ENCODE results near the gene CCDC34. TPM values are rescaled to one million over a fixed set of nuclear protein-coding genes. Genes with fewer than 3 reads are reported as not detected.
A peak's percentile ranks its signal among the peaks of the same experiment; 100 is the strongest.

The CCDC34 gene, protein sequence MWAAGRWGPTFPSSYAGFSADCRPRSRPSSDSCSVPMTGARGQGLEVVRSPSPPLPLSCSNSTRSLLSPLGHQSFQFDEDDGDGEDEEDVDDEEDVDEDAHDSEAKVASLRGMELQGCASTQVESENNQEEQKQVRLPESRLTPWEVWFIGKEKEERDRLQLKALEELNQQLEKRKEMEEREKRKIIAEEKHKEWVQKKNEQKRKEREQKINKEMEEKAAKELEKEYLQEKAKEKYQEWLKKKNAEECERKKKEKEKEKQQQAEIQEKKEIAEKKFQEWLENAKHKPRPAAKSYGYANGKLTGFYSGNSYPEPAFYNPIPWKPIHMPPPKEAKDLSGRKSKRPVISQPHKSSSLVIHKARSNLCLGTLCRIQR
- total RNA-seq = 10.2 TPM

DNA sequence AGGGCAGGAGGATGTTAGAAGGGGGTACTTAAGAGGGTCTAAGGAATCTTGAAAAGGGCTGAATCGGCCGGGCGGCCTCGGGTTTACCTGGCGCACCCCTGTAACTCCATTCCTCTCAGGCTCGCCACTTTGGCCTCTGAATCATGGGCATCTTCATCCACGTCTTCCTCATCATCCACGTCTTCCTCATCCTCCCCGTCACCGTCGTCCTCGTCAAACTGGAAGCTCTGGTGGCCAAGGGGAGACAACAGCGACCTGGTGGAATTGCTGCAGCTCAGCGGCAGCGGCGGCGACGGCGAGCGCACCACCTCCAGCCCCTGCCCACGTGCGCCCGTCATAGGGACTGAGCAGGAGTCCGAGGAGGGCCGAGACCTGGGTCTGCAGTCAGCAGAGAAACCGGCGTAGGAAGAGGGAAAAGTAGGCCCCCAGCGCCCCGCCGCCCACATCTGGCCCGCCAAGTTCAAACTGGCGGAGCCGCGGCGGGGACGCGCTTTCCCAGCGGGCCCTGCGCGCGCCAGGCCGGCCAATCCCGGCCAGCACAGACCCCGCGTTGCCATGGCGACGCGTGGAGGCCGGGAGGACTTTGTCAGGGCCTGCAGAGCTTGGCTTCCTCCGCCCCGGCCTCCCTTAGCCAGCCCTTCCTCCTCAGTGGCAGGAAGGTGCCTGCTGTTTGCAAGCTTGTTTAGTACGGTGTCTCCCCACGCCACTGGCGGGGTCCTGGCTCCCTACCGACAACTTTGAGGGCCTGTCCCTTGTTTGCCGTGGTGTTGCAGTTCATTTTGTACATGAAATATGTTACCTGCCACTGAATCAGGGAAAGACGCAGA lies at the start of gene CCDC34:
Gene CCDC34, minus strand, starts transcription at position 467 of the 827 bp plus-strand sequence. Its CDS starts 21 bp downstream, at position 446.
- ATAC-seq = peak; percentile 99

DNA sequence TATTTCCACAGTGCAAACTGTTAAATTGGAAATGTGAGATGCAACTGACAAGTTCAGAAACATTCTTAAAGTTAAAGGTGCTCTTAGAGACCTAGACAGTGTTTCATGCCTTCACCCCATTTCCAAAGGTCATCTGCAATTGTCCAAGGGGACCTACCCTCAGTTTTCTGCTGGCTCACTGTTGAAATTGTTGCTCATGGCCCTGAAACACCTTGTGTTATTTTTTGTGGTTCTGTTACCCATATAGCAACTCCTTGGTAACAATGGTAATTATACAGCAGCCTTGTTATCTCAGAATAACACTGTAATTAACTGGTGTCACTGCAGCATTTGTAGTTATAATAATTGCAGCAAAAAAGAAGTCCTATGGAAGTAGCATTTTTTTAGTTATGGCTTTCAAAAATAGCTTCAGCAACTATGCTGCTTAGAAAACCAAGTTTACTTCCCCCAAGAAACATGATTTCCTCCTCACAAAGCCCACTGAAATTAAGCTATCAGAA lies 49.2 kb upstream of the CCDC34 start:
- ATAC-seq = no peak

DNA sequence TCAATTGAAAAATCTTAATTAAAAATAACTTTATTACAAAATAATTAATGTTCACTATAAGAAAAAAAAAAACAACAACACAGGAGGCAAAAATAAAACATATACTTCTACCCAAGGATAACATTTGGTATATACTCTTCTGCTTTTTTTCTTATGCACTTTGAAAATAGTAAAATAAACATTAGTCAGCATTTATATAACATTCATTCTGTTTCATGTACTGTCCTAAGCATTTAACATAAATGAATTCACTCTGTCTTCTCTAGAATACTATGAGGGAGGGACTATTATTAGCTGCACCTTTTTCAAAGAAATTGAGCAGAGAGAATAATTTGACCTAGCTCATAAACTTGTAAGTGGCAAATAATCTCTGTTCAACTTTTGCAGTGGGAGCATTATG lies 48.3 kb upstream of the CCDC34 start:
- ATAC-seq = no peak

DNA sequence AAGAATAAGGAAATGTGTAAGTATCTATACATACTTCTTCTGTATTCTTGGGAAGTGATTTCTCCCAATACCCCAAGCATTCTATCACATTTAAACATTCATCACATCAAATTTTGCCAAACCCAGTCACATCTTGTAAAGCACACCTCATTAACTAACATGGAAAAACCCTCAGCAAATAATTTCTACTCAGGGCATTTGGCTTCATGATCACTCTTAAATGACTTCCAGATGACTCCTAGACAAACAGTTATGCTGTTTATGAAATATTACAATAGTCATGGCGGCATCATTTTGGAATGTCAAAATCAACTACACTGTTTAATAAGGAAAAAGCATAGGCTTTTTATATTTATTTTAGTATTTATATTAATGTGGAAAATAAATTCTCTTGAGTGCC lies 47.3 kb upstream of the CCDC34 start:
- ATAC-seq = no peak

DNA sequence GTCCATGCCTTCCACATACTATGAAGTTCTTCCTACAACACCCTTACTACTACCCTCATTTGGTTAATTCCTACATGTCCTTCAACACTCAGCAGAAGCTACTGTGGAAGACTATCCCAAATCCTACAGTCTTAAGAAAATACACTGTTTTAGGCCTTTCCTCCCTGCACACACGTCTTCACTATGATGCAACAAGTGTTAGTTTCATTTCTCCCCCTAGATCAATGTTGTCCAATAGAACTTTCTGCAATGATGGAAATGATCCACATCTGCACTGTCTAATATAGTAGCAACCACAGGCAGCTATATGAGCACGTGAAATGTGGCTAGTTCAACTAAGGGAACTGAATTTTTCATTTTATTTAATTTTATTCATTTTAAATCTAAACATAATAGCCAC lies 46.7 kb upstream of the CCDC34 start:
- no peak for ATAC-seq

DNA sequence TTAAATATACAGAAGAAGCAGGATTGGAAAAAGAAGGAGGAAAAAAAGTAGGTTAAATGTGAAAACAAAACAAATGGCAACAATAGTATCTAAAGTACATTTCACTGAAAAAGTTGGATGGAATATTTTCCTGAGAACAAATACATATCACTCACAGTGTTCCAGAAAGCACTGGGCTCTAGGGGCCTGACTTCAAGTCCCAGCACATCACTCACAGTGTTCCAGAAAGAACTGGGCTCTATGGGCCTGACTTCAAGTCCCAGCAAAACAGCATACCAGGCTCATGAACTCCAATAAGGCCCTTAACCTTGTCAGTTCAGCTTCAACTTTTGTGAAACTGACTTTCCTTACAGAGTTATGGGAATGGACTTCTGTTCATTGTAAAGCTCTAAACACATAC lies 46.0 kb upstream of the CCDC34 start:
- no peak for ATAC-seq

DNA sequence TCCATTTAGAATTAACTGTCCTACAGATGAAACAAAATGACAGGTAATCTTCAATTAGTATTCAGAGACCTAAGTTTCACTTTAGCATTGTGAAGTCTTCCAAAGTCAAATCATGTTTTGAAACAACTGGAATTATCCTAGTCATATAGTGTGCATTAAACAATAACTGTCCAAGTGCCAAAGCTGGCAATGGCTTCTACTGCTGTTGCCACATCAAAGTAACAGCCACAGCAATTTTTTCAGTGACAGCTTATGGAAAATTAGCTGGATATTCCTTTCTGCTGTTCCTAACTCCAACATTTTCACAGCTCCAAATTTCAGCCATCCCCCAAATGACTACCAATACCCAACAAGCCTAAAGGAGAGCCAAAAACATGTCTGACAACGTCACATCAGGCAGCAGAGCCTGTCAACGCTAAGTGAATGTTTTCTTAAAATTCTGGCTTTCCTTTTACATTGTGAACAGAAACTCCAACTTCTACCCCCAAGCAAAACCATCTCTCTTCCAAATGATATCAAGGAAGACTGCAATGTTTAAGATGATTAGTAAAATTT lies 45.3 kb upstream of the CCDC34 start:
- no peak for ATAC-seq

DNA sequence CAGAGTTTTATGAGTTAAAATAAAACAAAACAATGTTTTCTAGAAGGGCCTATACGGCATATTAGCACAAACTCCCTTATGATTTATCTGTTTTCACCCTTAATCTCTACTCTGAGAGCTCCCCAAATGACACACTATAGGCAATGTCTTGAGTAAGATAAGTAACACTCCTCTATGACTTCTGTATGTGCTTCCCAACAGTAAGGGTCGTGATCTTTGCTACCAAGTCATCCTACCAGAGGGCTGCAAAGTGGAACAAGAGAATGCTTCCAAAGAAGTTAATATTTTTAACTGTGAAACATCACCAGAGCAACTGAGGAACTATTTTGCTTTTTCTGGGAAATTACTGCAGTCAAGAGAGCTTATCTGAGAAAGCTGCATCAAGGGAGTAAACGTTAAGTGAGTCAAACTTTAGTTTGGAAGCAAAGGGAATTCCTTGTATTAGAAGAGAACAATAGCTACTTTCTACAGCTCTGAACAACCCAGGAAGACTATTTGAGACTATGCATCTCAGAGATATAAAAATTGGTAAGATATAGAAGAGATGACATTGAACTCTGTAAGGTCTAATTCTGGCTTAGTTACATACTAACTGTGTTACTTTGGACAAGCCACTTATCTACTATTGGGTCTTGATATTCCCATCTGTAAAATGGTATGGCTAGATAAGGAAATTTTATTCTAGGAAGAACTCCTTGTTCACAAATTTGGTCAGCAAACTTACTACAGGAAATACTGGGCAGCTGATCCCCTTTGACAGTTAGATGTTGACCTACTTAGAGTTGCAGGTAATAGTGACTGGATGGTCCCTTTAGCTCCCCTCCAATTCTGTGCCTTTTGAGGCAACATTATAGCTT lies 43.7 kb upstream of the CCDC34 start:
- no peak for ATAC-seq

DNA sequence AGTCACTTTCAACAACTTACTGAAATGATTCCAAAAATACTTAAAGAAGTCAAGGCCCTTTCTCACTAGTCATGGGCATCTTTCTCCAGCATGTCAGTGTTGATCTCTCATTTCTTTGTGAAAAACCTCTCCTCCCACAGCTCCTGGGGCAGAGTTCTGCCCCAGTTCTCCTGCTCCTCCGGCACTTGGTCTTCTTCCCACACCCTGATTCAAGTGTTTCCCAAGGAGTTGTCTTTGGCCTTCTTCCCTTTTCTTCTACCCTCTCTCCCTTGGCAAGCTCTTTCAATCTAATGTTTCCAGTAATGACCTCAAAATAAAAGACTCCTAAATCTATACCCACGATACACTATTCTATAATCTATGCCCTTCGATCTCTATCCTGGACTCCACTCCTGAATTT lies 42.1 kb upstream of the CCDC34 start:
- no peak for ATAC-seq

DNA sequence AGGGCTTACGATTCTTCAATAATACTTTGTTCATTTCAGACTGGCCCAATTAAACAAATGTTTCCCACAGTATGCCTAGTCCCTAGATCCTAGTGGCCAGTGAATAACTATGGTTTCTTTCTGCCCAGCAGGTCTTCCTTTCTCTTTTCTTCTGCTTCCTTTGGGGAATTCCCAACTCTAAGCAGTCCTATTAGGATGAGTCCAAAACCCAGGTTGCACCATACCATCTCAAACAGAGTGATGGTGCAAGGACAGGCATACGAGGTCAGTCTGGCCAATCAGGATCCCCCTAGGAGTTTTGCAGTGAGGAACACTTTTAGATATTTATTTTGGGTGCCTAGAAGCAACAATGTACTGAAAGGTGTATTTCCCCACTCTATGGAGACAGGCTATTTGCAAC lies 41.4 kb upstream of the CCDC34 start:
- ATAC-seq = no peak

DNA sequence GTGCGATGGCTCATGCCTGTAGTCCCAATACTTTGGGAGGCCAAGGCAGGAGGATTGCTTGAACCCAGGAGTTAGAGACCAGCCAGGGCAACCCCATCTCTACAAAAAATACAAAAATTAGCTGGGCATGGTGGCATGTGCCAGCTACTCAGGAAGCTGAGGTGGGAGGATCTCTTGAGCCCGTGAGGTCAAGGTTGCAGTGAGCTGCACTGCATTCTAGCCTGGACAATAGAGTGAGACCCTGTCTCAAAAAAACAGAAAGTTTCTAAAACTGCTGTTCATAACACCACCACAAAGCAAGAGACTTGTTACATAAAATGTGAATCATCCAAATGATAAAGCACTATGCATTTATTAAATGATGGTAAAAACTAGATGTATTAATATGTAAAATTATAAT lies 40.2 kb upstream of the CCDC34 start:
- no peak for ATAC-seq

DNA sequence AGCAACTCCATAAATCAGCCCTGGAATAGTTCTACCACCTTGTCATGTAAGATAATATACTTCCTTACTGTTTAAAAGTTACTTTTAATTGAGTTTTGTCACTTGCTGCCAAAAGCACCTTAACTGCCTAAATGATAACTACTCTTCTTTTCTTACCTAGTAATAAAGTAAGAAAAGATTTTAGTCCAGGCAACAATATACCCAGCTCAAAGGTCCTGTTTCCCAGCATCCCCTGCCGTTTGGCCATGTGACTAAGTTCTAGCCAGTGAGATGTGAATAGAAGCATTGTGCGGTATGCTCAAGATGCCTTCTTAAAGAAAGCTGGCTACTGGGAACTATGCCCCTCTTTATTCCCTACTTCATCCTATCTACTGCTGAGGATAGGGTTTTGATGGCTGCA lies 39.4 kb upstream of the CCDC34 start:
- no peak for ATAC-seq

DNA sequence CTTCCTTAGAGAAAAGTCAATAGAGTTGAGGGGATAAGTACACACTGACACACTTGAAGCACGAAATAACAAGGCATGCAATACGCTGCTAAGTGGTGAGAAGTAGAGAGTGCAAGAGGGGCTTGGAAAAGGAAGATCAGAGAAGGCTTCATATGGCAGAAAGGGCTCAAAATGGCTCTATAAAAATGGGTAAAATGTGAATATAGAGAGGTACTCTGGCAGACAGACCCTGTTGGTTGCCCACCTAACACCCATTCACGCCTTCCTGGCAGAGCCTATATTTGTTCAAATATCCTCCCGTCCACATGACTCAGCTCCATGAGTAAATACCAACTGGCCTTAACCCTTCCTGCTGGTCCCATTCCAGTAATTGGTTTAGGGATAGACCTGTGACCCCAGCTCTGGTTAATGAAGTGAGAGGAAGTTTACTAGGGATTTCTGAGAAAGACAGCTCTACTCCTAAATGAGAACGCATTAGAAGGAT lies 38.9 kb upstream of the CCDC34 start:
- no peak for ATAC-seq

DNA sequence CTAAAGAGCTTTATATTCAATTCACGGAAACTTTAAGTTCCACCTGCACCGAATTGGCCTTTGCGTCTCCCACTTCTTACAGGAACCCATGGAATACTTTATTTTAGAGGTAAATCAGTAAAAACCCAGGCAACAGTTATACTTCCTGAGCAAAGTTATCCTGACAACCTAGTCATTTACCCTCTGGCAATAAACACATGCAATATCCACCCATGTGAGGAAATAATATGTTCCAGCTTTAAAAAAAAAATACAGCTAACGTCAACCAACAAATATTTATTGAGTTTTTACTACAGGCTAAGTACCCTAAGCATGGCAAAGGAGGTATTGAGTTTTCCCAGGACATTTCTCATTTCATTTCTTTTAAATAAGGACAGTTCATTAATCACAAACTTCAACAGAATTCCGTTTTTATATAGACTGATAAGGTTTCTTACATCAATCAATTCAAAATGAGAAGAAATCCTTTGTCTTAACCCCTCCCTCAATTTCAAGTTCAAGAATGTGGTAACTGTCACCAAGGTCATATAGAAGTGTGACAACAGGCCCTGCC lies 38.3 kb upstream of the CCDC34 start:
- ATAC-seq = no peak

DNA sequence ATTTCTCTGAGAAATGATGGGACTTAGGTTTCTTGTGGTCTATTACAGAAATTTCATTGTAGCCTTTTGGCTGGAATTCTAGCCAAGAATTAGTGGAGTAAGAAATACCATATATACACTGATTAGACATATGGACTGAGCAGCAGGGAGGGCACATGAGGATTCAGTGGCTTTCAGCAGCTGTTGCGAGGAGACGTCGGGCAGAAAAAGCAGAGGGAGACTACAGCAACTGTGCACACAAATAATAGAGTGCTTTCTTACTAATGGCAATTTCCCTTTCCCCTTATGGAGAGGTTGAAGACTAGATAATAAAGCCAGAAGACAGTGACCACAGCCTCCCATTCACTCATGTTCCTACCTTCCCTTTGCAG lies 35.4 kb upstream of the CCDC34 start:
- ATAC-seq = no peak

DNA sequence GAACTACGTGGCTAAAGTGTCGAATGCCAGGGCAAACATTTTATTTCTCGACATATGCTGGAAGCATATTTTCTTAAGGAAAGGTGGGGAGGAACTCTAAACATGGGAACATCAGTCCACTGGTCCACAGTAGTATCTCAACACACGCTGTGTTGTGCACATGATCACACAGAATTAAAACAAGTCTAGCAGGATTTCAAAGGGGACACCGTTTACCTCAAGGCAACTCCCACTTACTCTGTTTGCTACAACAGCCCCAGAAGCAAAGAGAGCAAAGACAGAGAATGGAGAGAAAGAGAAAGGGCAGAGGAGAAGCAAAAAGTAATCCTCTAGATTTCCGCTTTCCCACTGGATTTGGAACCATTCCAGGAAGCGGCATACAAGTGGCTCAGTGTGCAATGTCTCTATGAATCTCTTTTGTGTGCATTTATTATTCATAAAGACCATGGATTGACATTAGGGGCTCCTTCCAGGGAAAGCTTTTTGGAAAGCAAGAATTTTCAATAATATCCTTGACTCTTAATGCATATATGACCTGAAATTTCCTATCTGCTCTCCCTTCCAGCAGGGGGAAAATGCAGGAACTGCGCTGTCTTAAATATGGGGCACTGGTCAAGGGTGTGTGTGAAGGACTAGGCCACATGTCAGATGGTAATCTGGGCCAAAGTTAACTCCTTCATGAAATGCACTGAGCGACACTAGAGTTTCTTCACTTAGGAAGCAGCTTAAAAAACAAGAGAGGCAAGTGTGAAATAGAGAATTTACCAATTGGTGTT lies 34.8 kb upstream of the CCDC34 start:
- ATAC-seq = peak; percentile 39

DNA sequence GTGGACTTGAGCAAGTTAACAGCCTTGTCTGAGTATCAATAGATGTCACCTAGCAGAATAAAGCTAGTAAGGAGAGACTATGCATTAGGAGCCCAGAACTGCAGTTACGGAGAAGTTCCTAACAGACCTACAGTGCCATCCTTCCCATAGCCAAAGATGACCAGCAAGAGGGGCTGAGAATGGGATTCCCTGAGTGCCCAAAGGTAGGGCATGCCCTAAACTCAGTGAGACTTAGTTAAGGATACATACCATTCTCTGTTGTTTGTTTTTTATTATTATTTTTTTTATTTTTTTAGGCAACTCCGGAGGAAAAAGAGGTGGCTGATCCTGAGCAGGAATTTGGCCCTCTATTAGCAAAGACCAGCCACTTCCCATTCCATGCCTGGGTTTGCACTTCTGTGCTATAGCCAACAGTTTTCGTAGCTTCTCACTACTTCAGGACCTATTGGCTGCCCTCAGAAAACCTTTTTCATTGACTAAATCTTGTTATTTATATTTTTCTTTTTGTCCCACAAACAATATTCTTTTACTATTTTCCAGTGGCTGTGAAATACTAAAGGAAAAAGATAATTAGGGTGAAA lies 33.3 kb upstream of the CCDC34 start:
- ATAC-seq = no peak

DNA sequence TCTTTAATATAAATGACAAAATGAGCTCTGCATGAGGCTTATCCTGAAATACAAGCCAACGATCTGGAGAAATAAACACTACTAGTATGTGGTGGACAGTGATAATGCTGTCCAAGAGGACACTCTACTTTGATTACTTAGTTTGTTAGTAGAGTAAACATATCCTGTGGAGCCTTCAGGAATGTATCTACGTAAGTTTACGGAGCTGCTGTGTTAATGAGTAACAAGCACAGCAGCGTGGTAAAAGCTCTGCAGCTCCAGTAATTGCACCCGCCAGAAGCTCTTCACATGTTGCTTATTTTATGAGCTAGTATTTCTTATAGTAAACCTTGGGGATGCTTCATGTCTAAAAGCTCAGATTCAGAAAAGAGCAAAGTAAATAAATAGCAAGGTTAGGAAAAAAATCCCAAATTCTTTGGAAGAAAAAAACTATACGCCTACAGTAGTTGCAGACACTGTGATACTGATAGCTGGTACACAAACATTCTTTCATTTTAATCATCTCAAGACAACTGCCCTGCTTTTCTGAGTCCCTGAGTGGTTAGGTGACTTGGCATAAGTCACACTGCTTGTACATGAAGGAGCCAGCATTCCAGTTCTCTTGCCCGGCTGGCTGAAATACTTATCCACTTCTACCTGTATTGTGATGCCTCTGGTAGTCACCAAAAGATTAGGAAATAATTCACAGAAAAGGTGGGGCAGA lies 32.7 kb upstream of the CCDC34 start:
- ATAC-seq = peak; percentile 56

DNA sequence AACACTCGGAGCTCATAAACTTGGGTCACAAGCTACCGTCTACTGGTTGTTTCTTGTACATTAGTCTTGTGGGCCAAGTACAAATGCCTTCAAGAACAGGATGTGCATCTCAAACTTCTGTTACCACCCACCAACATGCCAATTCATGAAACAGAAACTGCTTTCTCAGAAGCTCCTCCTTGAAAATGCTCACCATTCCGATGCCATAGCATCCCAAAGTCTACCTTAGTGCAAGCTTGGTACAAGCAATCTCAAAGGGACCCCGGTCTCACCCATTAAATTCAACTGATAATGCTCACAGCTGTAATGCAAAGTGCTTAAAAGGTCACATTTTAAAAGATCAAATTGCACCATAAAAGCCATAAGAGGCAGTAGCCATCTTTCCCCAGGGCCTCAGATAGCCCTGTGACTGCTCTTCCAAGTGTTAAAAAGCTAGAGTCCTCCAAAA lies 31.8 kb upstream of the CCDC34 start:
- no peak for ATAC-seq

Measured in esophagus mucosa (tissue), 1 donor.